ENCODE measurements around the gene NCOA3. TPM values are rescaled to one million over a fixed set of nuclear protein-coding genes. Genes with fewer than 3 reads are reported as not detected.

Gene NCOA3
- total RNA-seq, 1 experiment from 2014 or later, result 25.9 TPM

DNA sequence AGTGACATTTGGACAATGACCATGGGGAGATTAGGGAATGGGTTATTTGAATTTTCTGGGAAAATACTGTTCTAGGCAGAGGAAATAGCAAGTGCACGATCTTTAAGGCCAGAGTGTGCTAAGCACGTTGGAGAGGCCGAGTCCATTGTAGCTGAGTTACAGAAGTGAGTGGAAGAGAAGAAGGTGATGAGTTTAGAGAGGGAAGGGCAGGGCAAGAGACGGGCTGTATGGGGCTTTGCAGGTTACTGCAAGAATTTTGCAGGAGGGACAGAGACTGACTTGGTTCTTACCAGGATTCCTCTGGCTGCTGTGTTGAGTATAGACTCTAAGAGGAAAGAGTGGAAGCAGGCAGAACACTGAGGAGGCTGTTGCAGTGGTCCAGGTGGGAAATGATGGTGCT is 1.1 kb upstream of the NCOA3 start:
- ATAC-seq, result no peak
- Histone ChIP-seq H3K9me2 (ENCODE audit: insufficient read depth) (no peaks in the 10 kb centered on the region), H3K27ac (ENCODE audit: low read depth, low read length) (peak overlapping the region; percentile 70; the same call in 1 of the 2 replicates), H3K36me3 (ENCODE audit: control insufficient read depth in 1 of 2, insufficient read depth in 2 of 2, low read length in 2 of 2) (no peaks in the 10 kb centered on the region), H3K9me3 (ENCODE audit: control insufficient read depth in 1 of 2, insufficient read depth in 1 of 2, low read depth in 1 of 2, low read length in 2 of 2) (no peaks in the 10 kb centered on the region), H3K4me2 (ENCODE audit: low read length) (peak overlapping the region; percentile 86), H3K9ac (ENCODE audit: low read length) (peak overlapping the region; percentile 87), H2AFZ (ENCODE audit: low read depth, low read length, poor library complexity, severe bottlenecking) (no peak overlapping the region), H3K4me3 (replicated peaks in 1 of 2; ENCODE audit: low read depth in 1 of 2, low read length in 2 of 2) (peak overlapping the region; percentile 86 to 87), H3K79me2 (ENCODE audit: insufficient read depth, low read length) (peaks cover 36% of the 10 kb centered on the region), H3K27me3 (ENCODE audit: insufficient read depth, low read length) (no peaks in the 10 kb centered on the region), H4K20me1 (ENCODE audit: insufficient read depth) (no peaks in the 10 kb centered on the region), H3K4me1 (ENCODE audit: control insufficient read depth in 1 of 2, insufficient read depth in 2 of 2, low read length in 2 of 2) (peaks cover 19 to 27% of the 10 kb centered on the region in 2 experiments; a peak in 3 of 4 replicates)
- intact Hi-C loops (cut with micrococcal nuclease), result loop anchor here (5.0 to 10.0 kb wide), 5 partner anchors 77 to 296 kb away; no protein-coding TSS in a partner anchor
- DNase-seq (ENCODE audit: low read depth, low spot score), result no peak
- BruUV-seq (replicated peaks), result no TSS peak
- POLR2A ChIA-PET, result interaction anchor here (1.2 to 1.5 kb wide), 2 partner anchors 47 to 115 kb away, joined by 4 to 7 read pairs; no protein-coding TSS in a partner anchor
- RAD21 ChIA-PET (ENCODE audit: low non-redundant PET in 1 of 2, low total read pairs in 2 of 2, uncharacterized antibody in 2 of 2, unreplicated experiment in 2 of 2), result no interaction called here
- CTCF ChIA-PET, result interaction anchor here (2.0 kb wide), 1 partner anchor 120 kb away, joined by 13 read pairs; no protein-coding TSS in a partner anchor
- TF ChIP-seq ELF1 (IDR thresholded peaks at IDR 0.05; ENCODE audit: borderline replicate concordance, low read depth) (no peak), ZFX (IDR thresholded peaks at IDR 0.05) (no peak), TCF7L2 (IDR thresholded peaks at IDR 0.05; ENCODE audit: borderline replicate concordance, extremely low read depth, insufficient read depth, insufficient read length) (no peak), SIN3A (IDR thresholded peaks at IDR 0.05; ENCODE audit: low read depth) (no peak), SRF (IDR thresholded peaks at IDR 0.05; ENCODE audit: low read depth) (no peak), EZH2 (IDR thresholded peaks at IDR 0.05) (no peak), YY1 (IDR thresholded peaks at IDR 0.05; ENCODE audit: extremely low read depth, insufficient replicate concordance, low read depth, low read length) (no peak), SP1 (IDR thresholded peaks at IDR 0.05; ENCODE audit: low read depth) (no peak), EZH2phosphoT487 (IDR thresholded peaks at IDR 0.05; ENCODE audit: borderline replicate concordance) (no peak), ATF3 (IDR thresholded peaks at IDR 0.05) (no peak), CBX3 (IDR thresholded peaks at IDR 0.05; ENCODE audit: low read depth) (no peak), FOSL1 (IDR thresholded peaks at IDR 0.05; ENCODE audit: low read depth) (no peak), RAD21 (IDR thresholded peaks at IDR 0.05; ENCODE audit: low read depth) (no peak), CEBPB (IDR thresholded peaks at IDR 0.05; ENCODE audit: low read depth) (no peak), POLR2AphosphoS5 (IDR thresholded peaks at IDR 0.05; ENCODE audit: low read depth, low read length) (no peak), ZNF274 (IDR thresholded peaks at IDR 0.05; ENCODE audit: low read depth, low read length) (no peak), JUND (IDR thresholded peaks at IDR 0.05) (no peak)
- TF ChIP-seq, protein P1, sequence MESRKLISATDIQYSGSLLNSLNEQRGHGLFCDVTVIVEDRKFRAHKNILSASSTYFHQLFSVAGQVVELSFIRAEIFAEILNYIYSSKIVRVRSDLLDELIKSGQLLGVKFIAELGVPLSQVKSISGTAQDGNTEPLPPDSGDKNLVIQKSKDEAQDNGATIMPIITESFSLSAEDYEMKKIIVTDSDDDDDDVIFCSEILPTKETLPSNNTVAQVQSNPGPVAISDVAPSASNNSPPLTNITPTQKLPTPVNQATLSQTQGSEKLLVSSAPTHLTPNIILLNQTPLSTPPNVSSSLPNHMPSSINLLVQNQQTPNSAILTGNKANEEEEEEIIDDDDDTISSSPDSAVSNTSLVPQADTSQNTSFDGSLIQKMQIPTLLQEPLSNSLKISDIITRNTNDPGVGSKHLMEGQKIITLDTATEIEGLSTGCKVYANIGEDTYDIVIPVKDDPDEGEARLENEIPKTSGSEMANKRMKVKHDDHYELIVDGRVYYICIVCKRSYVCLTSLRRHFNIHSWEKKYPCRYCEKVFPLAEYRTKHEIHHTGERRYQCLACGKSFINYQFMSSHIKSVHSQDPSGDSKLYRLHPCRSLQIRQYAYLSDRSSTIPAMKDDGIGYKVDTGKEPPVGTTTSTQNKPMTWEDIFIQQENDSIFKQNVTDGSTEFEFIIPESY (IDR thresholded peaks at IDR 0.05; ENCODE audit: extremely low read depth, insufficient replicate concordance, low read length), result no peak
- TF ChIP-seq, protein P2, sequence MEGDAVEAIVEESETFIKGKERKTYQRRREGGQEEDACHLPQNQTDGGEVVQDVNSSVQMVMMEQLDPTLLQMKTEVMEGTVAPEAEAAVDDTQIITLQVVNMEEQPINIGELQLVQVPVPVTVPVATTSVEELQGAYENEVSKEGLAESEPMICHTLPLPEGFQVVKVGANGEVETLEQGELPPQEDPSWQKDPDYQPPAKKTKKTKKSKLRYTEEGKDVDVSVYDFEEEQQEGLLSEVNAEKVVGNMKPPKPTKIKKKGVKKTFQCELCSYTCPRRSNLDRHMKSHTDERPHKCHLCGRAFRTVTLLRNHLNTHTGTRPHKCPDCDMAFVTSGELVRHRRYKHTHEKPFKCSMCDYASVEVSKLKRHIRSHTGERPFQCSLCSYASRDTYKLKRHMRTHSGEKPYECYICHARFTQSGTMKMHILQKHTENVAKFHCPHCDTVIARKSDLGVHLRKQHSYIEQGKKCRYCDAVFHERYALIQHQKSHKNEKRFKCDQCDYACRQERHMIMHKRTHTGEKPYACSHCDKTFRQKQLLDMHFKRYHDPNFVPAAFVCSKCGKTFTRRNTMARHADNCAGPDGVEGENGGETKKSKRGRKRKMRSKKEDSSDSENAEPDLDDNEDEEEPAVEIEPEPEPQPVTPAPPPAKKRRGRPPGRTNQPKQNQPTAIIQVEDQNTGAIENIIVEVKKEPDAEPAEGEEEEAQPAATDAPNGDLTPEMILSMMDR (IDR thresholded peaks at IDR 0.05 in 2 of 3, conservative IDR thresholded peaks at IDR 0.05 in 1 of 3; ENCODE audit: borderline replicate concordance in 1 of 3, insufficient read depth in 1 of 3, low read depth in 2 of 3, low read length in 2 of 3), result no peak
- TF ChIP-seq, protein P3, sequence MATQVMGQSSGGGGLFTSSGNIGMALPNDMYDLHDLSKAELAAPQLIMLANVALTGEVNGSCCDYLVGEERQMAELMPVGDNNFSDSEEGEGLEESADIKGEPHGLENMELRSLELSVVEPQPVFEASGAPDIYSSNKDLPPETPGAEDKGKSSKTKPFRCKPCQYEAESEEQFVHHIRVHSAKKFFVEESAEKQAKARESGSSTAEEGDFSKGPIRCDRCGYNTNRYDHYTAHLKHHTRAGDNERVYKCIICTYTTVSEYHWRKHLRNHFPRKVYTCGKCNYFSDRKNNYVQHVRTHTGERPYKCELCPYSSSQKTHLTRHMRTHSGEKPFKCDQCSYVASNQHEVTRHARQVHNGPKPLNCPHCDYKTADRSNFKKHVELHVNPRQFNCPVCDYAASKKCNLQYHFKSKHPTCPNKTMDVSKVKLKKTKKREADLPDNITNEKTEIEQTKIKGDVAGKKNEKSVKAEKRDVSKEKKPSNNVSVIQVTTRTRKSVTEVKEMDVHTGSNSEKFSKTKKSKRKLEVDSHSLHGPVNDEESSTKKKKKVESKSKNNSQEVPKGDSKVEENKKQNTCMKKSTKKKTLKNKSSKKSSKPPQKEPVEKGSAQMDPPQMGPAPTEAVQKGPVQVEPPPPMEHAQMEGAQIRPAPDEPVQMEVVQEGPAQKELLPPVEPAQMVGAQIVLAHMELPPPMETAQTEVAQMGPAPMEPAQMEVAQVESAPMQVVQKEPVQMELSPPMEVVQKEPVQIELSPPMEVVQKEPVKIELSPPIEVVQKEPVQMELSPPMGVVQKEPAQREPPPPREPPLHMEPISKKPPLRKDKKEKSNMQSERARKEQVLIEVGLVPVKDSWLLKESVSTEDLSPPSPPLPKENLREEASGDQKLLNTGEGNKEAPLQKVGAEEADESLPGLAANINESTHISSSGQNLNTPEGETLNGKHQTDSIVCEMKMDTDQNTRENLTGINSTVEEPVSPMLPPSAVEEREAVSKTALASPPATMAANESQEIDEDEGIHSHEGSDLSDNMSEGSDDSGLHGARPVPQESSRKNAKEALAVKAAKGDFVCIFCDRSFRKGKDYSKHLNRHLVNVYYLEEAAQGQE (IDR thresholded peaks at IDR 0.05; ENCODE audit: low read depth), result no peak

Data from HCT116 (cell line).